Activated T-helper 17 cell treated with anti-CD3 and anti-CD28 coated beads, Interleukin-2, amount 50 U/mL, for 72 hours (primary cell): ENCODE measurements around the gene GGA3. TPM values are rescaled to one million over a fixed set of nuclear protein-coding genes. Genes with fewer than 3 reads are reported as not detected.

Experiments used
- ATAC-seq: fragments of 150-1000 bp; cut with Tn5 transposase; replicated peaks from 2 replicates; pipeline ENCODE4 v1.10.0; 2021; ENCODE audit warnings: mild to moderate bottlenecking, moderate library complexity
- H3K27ac Mint-ChIP-seq: one replicate; pipeline ENCODE4 v1.8.0; 2022; ENCODE audit warnings: mixed read lengths
- H3K27me3 Mint-ChIP-seq: one replicate; pipeline ENCODE4 v1.8.0; 2022; ENCODE audit warnings: mixed read lengths
- H3K36me3 Mint-ChIP-seq: one replicate; pipeline ENCODE4 v1.8.0; 2022; ENCODE audit warnings: low read depth, mild to moderate bottlenecking, mixed read lengths
- H3K4me1 Mint-ChIP-seq: one replicate; pipeline ENCODE4 v1.8.0; 2022; ENCODE audit warnings: mixed read lengths
- H3K4me3 Mint-ChIP-seq: one replicate; pipeline ENCODE4 v1.8.0; 2022; ENCODE audit warnings: mild to moderate bottlenecking, mixed read lengths
- H3K9me3 Mint-ChIP-seq: one replicate; pipeline ENCODE4 v1.8.0; 2022; ENCODE audit warnings: mixed read lengths
- total RNA-seq, 2 donors: library from RNA; stranded (reverse); gene quantifications; one replicate each; pipeline ENCODE4 v1.2.3, GENCODE V29; 2022

Gene GGA3
- total RNA-seq, 2 donors from 2014 or later, result 63.2 to 71.9 TPM

- Mint-ChIP-seq H3K9me3 (no peaks in the 10 kb centered on the region), H3K4me3 (peak overlapping the region; percentile 65), H3K36me3 (peaks cover 10% of the 10 kb centered on the region), H3K27ac (peak overlapping the region; percentile 70), H3K4me1 (peaks cover 17% of the 10 kb centered on the region), H3K27me3 (no peaks in the 10 kb centered on the region)
- no peak for ATAC-seq
These were observed 72.8 kb downstream of the GGA3 start for GRCh38 chr17:75188614-75189013.

Other genes with a start within 250 kb of the GGA3 start
- 10 to 100 TPM; 25.4 to 48.2 TPM for gene MRPL58, start 248.9 kb downstream of the GGA3 start, total RNA-seq
- 100 to 1,000 TPM; 164 to 216 TPM for gene ATP5PD, start 214.6 kb downstream of the GGA3 start, total RNA-seq
- gene KCTD2, start 214.4 kb downstream of the GGA3 start, total RNA-seq, result 10 to 100 TPM; 21.3 to 22.1 TPM
- 10 to 100 TPM in 1 of 2 donors, 1 to 10 TPM in 1; 5.4 to 14.6 TPM for gene SLC16A5, start 173.7 kb downstream of the GGA3 start, total RNA-seq
- gene ARMC7, start 151.6 kb downstream of the GGA3 start, total RNA-seq, result 10 to 100 TPM; 10.3 to 14.5 TPM
- gene NT5C, start 129.9 kb downstream of the GGA3 start, total RNA-seq, result 10 to 100 TPM; 56.0 to 64.9 TPM
- 100 to 1,000 TPM; 191 to 343 TPM for gene JPT1, start 107.1 kb downstream of the GGA3 start, total RNA-seq
- 100 to 1,000 TPM; 416 to 512 TPM for gene SUMO2, start 78.6 kb downstream of the GGA3 start, total RNA-seq
- gene NUP85, start 55.9 kb downstream of the GGA3 start, total RNA-seq, result 100 to 1,000 TPM; 143 to 161 TPM
- 10 to 100 TPM; 53.6 to 83.2 TPM for gene MRPS7, start 273 bp upstream of the GGA3 start, total RNA-seq
- gene MIF4GD, start 9.6 kb upstream of the GGA3 start, total RNA-seq, result 10 to 100 TPM; 23.6 to 31.6 TPM
- gene SLC25A19, start 27.8 kb upstream of the GGA3 start, total RNA-seq, result 100 to 1,000 TPM in 1 of 2 donors, 10 to 100 TPM in 1; 97.4 to 113 TPM
- 100 to 1,000 TPM; 141 to 163 TPM for gene GRB2, start 144.1 kb upstream of the GGA3 start, total RNA-seq
- gene TMEM94, start 195.0 kb upstream of the GGA3 start, total RNA-seq, result 10 to 100 TPM; 76.5 to 79.8 TPM